ENCODE results near the gene CELF4.

Gene CELF4

GRCh38 chr18:37440206-37440605 is 125.4 kb downstream of the CELF4 start:
- Histone ChIP-seq H3K9ac (ENCODE audit: low read length) (no peak overlapping the region), H3K27me3 (ENCODE audit: low read length) (no peaks in the 10 kb centered on the region), H4K20me1 (ENCODE audit: low read depth, low read length) (no peaks in the 10 kb centered on the region), H3K9me2 (replicated peaks; ENCODE audit: insufficient read depth, low read length) (no peaks in the 10 kb centered on the region), H2AFZ (ENCODE audit: low read depth, low read length, severe bottlenecking) (no peak overlapping the region), H3K4me2 (ENCODE audit: low read depth, low read length, poor library complexity, severe bottlenecking) (no peak overlapping the region), H3F3A (ENCODE audit: insufficient read depth) (no peaks in the 10 kb centered on the region), H3K27ac (ENCODE audit: low read depth, low read length) (no peak overlapping the region), H3K79me2 (ENCODE audit: insufficient read depth, low read length) (no peaks in the 10 kb centered on the region), H3K36me3 (ENCODE audit: low read length) (no peaks in the 10 kb centered on the region), H3K9me3 (ENCODE audit: insufficient read depth, low read length) (no peaks in the 10 kb centered on the region), H3K4me3 (ENCODE audit: insufficient read depth, low read length, poor library complexity, severe bottlenecking) (no peak overlapping the region)
- TF ChIP-seq EZH2phosphoT487 (conservative IDR thresholded peaks at IDR 0.05; ENCODE audit: low read length) (no peak), CTCF (IDR thresholded peaks at IDR 0.05; ENCODE audit: insufficient read depth, low read length, poor library complexity, severe bottlenecking) (no peak)

GRCh38 chr18:37438417-37439180 is 127.0 kb downstream of the CELF4 start:
- TF ChIP-seq CTCF (IDR thresholded peaks at IDR 0.05; ENCODE audit: insufficient read depth, low read length, poor library complexity, severe bottlenecking) = no peak
- no peak for TF ChIP-seq EZH2phosphoT487 (conservative IDR thresholded peaks at IDR 0.05; ENCODE audit: low read length)
- H3F3A ChIP-seq (ENCODE audit: insufficient read depth) = no peaks in the 10 kb centered on the region
- no peaks in the 10 kb centered on the region for H3K9me2 ChIP-seq (replicated peaks; ENCODE audit: insufficient read depth, low read length)
- no peaks in the 10 kb centered on the region for H3K9me3 ChIP-seq (ENCODE audit: insufficient read depth, low read length)
- H2AFZ ChIP-seq (ENCODE audit: low read depth, low read length, severe bottlenecking) = no peak overlapping the region
- no peaks in the 10 kb centered on the region for H3K79me2 ChIP-seq (ENCODE audit: insufficient read depth, low read length)
- H3K4me2 ChIP-seq (ENCODE audit: low read depth, low read length, poor library complexity, severe bottlenecking) = no peak overlapping the region
- no peaks in the 10 kb centered on the region for H3K27me3 ChIP-seq (ENCODE audit: low read length)
- H3K9ac ChIP-seq (ENCODE audit: low read length) = no peak overlapping the region
- no peaks in the 10 kb centered on the region for H4K20me1 ChIP-seq (ENCODE audit: low read depth, low read length)
- no peak overlapping the region for H3K27ac ChIP-seq (ENCODE audit: low read depth, low read length)
- H3K36me3 ChIP-seq (ENCODE audit: low read length) = no peaks in the 10 kb centered on the region
- no peak overlapping the region for H3K4me3 ChIP-seq (ENCODE audit: insufficient read depth, low read length, poor library complexity, severe bottlenecking)

- Histone ChIP-seq H3F3A (ENCODE audit: insufficient read depth) (no peaks in the 10 kb centered on the region), H2AFZ (ENCODE audit: low read depth, low read length, severe bottlenecking) (no peak overlapping the region), H3K27me3 (ENCODE audit: low read length) (no peaks in the 10 kb centered on the region), H3K4me3 (ENCODE audit: insufficient read depth, low read length, poor library complexity, severe bottlenecking) (no peak overlapping the region), H3K79me2 (ENCODE audit: insufficient read depth, low read length) (no peaks in the 10 kb centered on the region), H3K4me2 (ENCODE audit: low read depth, low read length, poor library complexity, severe bottlenecking) (no peak overlapping the region), H3K9ac (ENCODE audit: low read length) (no peak overlapping the region), H3K9me2 (replicated peaks; ENCODE audit: insufficient read depth, low read length) (no peaks in the 10 kb centered on the region), H3K36me3 (ENCODE audit: low read length) (no peaks in the 10 kb centered on the region), H3K27ac (ENCODE audit: low read depth, low read length) (no peak overlapping the region), H3K9me3 (ENCODE audit: insufficient read depth, low read length) (no peaks in the 10 kb centered on the region), H4K20me1 (ENCODE audit: low read depth, low read length) (no peaks in the 10 kb centered on the region)
- TF ChIP-seq EZH2phosphoT487 (conservative IDR thresholded peaks at IDR 0.05; ENCODE audit: low read length) (no peak), CTCF (IDR thresholded peaks at IDR 0.05; ENCODE audit: insufficient read depth, low read length, poor library complexity, severe bottlenecking) (no peak)
These were observed 129.6 kb downstream of the CELF4 start for GRCh38 chr18:37435996-37436395.
